NCI-H2171 treated with DMSO at 0.1 percent for 48 hours (cell line): ENCODE results near the gene CHRNA3.
"Not testable (repeated sequence)": the region's sequence is repeated elsewhere in the genome, so short reads cannot be mapped to it uniquely, and the experiment has no call there.

Experiments used
- DNase-seq: peaks from one replicate; lab custom pipeline; 2025; lab: John Stamatoyannopoulos, UW

The CHRNA3 gene

DNA sequence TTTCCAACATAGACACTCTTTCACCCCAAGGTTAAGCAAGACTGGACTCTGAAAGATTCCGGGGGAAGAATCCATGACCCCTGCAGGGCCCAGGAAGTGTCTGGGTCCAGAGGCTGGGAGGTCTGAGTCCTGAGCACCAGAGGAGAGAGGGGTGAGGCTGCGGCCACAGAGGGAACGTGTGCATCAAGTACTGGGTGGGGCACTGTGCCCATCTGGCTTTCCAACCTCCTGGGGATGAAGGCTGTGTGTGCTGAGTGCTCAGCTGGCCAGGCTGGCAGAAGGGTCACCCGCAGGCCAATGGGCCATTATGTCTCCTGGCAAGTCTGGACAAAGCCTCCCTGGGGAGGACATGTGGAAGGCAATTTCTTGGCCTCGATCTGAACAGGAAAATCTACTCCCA, 3.3 kb downstream of the CHRNA3 start:
- DNase-seq, result peak; percentile 54

GRCh38 chr15:78617076-78617475, 3.7 kb downstream of the CHRNA3 start:
- no peak for DNase-seq

- DNase-seq, result no peak
These were observed 4.3 kb downstream of the CHRNA3 start for GRCh38 chr15:78616506-78616905.

GRCh38 chr15:78615151-78615589, 5.6 kb downstream of the CHRNA3 start:
- no peak for DNase-seq

GRCh38 chr15:78614021-78614420, 6.8 kb downstream of the CHRNA3 start:
- no peak for DNase-seq

DNA sequence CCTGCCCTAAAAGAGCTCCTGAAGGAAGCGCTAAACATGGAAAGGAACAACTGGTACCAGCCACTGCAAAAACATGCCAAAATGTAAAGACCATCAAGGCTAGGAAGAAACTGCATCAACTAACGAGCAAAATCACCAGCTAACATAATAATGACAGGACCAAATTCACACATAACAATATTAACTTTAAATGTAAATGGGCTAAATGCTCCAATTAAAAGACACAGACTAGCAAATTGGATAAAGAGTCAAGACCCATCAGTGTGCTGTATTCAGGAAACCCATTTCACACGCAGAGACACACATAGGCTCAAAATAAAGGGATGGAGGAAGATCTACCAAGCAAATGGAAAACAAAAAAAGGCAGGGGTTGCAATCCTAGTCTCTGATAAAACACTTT, 11.2 kb downstream of the CHRNA3 start:
- DNase-seq, result not testable (repeated sequence)

DNA sequence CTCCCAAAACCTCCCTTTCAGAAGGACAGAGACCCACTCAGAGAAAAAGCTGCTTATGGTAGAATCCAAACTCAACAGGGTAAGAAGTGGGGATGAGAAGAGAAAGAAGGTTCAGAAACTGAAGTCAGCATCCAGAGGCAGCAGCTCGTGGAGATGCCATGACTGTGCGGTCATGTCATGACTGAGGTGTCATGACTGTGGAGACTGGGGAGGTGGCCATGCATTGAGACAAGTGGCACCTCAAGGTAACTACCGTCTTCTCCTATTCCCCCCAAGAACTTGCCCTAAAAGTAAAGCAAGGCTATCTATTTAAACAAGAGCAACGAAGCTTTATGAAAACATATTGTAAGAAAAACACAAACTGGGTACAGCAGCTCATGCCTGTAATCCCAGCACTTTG, 15.1 kb downstream of the CHRNA3 start:
- no peak for DNase-seq

- DNase-seq, result no peak
These were observed 15.6 kb downstream of the CHRNA3 start for GRCh38 chr15:78605201-78605600.

DNA sequence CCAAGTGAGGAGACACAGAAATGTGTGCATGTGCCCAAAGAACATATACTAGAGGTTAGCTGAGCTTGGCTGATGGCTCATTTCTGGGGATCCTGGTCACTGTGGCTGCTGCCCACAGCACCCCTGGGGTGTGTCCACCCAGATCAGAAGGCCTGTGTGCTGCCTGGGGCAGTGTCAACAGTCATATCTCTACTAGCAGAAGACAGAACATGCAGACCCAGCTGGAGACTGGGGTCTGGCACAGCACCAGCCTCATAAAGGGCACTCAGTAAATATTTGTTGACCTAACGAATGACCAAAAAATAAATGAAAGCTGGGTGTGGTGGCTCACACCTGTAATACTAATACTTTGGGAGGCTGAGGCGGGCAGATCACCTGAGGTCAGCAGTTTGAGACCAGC, 16.4 kb downstream of the CHRNA3 start:
- no peak for DNase-seq

DNA sequence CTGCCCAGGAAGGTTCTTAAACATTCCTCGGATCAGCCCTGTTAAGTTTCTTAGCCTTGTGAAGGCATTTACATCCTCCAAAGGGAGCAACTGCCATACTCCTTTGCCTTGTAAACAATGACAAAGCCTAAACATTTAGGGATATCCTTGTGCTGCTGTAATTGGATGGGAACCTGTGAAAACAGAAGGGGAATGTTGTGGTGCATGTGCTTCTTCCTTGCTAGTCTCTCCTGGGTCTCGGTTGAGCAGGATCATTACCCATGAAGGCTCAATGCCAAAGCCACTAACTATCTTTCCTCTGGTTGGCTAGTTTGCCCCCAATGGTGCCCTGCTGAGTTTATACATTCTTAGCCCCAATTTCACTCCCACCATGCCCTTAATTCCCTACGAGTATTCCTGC, 17.3 kb downstream of the CHRNA3 start:
- DNase-seq, result no peak

DNA sequence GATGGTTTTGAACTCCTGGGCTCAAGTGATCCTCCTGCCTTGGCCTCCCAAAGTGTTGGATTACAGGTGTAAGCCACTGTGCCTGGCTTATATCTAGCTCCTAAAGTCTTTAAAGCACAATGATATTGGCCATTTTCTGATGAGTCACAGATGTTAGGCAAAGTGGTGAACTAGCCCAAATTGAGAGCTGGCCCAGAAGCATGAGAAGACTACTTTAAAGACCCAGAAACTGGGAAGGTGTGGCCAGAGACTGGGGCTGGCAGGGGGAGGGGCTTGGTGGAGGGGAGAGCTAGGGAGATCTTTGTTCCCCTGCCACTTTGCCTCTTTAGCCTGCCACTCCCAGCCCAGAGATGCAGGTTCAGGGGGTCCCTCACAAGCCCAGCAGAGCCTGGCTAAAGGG, 21.6 kb downstream of the CHRNA3 start:
- no peak for DNase-seq

GRCh38 chr15:78598348-78598747, 22.4 kb downstream of the CHRNA3 start:
- DNase-seq, result no peak

DNA sequence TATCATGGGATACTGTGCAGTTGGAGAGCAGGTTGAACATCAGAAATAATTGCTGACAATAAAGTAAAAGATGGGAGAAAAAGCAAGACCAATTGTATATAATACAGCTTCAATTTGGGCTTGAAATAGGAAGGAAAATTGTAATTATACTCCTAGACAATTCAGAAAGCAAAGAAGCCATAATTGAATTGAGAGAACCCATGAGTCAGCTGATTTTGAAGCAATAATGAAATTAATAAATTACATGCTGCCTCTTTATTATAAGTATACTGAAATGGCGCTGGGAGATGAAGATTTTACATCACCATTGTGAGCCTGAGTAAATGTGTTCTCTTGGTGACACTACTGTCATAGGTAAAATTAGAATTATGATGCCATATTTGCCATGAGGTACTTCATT, 23.2 kb downstream of the CHRNA3 start:
- no peak for DNase-seq

- DNase-seq, result no peak
These were observed 45.9 kb downstream of the CHRNA3 start for GRCh38 chr15:78574944-78575343.

GRCh38 chr15:78573416-78573815, 47.4 kb downstream of the CHRNA3 start:
- no peak for DNase-seq

DNA sequence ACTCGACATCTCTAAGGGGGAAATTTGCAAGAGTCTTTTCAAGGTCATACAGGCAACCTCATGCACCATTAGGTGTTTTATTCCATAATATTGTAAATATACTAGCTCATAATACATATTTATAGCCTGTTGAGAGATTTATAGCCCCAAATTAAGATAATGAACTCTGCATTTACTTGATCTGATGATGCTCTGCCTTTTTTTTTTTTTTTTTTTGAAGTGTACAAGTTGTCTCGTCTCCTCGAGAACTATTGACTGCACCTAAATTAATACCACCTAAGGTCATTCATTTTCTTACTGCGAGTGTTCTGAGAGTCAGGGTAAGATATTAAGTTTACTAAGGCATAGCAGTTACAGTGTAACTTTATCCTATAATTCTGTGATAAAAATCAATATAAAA, 49.4 kb downstream of the CHRNA3 start:
- no peak for DNase-seq

- no peak for DNase-seq
These were observed 50.1 kb downstream of the CHRNA3 start for GRCh38 chr15:78570710-78571109.

- peak; percentile 83 for DNase-seq
These were observed 53.3 kb downstream of the CHRNA3 start for GRCh38 chr15:78567531-78567930.

DNA sequence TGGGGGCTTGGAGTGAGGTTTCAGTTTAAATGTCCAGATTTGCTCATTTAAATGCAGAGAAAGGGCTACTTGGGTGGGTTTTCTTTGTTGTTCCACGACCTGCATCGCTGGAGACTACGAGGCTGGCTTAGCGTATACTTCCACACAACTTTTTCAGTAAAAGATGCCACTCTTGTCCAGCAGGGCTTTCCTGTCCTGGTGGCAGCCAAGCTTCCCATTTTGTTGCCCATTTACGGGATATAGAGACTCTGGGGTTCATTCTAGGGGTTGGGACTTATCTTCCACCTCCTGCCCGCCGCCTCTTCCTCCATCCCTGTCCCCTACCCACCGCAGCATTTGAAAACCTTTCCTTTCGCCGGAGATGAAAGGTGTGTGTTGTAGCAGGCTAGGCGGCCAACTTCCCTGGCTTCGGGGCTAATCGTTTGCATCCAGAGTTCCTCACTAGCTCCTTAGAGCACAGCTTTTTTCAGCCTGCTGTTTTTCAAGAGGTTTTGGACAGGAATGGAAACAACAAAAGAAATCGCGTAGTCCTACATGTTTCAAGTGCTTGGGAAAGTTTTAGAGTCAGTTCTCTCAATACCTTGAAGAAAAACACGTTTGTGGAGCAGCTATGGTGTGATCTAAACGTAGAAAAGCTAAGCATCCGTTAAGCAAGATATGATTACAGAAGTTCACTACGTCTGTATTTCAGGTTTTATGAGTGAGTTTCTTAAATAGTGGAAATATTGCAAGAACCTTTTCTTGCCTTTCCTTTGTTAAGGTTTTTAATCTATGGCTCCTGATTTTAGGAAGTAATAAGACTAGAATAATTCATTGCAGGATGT, 54.6 kb downstream of the CHRNA3 start:
- DNase-seq, result peak; percentile 40

DNA sequence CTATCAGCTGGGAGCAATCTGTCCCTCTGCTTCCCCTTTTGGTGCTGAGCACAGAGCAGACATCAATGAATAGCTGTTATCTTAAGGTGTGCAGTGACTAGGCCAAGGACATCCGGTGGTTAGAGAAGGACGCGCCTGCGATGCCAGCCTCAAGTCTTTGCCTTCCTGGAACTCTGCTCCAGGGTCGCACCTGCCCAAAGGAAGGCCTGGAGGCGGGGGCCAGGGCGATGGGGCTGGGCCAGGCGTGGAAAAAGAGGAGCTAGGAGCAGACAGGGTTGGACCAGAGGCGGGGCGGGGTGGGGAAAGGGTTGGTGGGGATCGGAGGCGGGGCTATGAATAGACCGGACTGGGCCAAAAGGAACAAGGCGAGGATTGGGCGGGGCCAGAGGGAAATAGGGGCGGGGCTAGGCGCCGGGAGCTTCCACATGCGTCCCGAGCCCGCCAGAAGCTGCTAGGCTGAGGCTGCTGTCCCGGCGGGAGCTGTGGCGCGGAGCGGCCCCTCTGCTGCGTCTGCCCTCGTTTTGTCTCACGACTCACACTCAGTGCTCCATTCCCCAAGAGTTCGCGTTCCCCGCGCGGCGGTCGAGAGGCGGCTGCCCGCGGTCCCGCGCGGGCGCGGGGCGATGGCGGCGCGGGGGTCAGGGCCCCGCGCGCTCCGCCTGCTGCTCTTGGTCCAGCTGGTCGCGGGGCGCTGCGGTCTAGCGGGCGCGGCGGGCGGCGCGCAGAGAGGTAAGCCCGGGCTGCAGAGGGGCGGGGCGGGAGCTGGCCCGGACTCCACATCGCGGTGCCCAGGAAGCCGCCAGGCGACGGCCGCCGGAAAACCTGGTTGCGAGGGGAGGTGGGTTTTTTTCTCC, 55.5 kb downstream of the CHRNA3 start, which contains the start of gene CHRNA5:
TSS of gene CHRNA5 (plus strand) at position 424 of the 854 bp plus-strand sequence. CDS start at position 624, 200 bp downstream.
- DNase-seq, result peak; percentile 88

DNA sequence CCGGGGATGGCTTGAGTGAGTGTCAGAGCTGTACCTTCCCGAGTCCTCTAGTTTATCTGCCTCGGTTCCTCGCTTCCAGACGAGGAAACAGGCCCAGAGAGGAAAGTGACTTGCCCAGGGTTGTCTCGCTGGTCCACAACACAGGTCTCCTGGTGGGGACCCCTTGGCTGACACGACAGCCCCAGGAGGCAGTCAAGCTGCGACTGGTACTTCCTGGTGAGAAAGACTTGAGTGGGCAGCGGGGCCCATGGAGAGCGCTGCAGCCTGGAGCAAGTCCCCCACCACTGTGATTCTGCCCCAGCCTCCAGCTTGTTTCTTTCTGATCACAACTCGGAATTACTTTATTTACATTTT, 56.1 kb downstream of the CHRNA3 start:
- no peak for DNase-seq

- no peak for DNase-seq
These were observed 57.7 kb downstream of the CHRNA3 start for GRCh38 chr15:78563092-78563491.

DNA sequence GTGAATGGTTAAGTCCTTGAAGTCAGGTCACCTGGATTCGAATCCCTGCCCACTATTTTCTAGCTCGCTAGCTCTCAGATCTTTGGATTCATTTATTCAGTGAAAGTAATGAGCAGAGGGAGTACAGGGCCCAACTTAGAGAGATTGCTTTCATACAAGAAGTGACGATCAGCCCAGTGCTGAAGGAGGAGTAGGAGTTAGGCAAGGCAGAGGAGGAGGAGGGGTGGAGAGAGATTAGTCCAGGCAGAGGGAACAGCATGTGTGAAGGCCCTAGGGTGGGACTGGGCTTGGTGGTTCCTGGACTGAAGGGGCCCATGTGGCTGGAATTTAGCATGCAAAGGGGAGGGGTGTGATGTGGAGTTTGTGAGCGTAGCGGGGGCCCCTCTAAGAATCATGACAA, 59.3 kb downstream of the CHRNA3 start:
- no peak for DNase-seq
